ENCODE data around the gene USP36.
A peak's percentile ranks its signal among the peaks of the same experiment; 100 is the strongest.
"Not testable (repeated sequence)": the region's sequence is repeated elsewhere in the genome, so short reads cannot be mapped to it uniquely, and the experiment has no call there.

The USP36 gene

DNA sequence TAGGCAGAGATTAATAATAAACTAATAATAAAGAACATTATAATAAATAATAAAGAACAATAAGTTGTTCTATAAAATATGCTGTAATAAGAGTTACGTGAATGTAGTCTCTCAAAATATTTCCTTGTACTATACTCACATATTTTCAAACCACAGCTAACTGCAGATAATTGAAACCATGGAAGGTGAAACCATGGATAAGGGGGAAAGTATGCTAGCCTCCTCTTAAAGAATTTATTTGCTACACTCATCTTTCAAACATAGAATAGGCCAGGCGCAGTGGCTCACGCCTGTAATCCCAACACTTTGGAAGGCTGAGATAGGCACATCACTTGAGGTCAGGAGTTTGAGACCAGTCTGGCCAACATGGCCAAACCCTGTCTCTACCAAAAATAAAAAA lies 77.1 kb downstream of the USP36 start:
- DNase-seq, result peak; percentile 82

GRCh38 chr17:78761789-78762406 lies 78.7 kb downstream of the USP36 start:
- no peak for DNase-seq

DNA sequence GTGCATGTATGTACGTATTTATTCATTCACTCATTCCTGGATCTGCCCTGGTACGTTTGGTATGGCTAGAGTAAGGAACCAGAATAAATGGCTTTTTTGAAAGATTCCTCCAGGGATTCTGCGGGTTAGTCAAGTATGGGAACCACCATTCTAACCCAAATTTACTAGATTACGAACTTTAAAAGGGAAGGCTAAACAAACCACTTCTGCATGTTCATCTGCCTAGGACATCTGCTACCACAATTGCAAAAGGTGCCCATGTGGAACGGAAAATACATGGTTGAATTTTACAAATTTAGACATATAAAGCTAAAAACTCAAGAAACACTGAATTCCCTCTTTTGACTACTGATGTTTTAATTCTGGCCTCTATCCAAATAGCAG lies 80.7 kb downstream of the USP36 start:
- no peak for DNase-seq

DNA sequence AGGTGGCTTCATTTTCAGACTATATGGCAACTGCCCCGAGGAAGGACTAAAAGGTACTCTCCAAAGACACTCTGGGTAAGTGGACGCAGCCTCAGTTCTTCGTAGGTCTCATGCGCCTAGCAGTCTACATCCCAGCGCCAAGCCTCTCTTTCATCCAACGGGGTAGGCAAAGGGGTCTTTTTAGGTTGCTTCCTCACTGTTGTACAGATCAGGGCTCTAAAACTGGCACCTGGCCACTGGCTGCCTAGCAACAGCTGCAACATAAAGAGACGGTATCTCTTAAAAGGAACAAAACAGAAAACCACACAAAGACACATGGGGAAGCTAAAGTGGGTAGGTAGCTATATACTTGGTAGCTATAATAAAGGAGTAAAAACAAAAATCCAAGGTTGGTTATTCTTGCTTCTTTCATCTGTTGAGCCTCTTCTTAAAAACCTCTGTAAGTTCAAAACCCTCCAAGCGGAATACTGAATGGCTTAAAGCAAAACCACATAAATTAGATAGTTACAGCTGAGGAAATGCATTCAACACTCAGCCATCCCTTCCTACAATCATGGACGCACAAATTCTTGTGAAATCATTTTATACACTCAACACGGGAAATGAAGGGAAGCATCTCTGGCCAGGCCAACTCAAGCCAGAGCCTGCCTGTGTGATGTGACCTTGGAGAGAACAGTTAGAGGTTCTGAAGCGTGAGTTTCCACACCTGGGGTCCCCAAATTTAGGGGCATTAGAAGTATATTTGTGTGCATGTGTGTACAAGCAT lies 81.2 kb downstream of the USP36 start:
- peak; percentile 60 for DNase-seq

GRCh38 chr17:78753316-78754250 lies 87.0 kb downstream of the USP36 start:
- no peak for DNase-seq

DNA sequence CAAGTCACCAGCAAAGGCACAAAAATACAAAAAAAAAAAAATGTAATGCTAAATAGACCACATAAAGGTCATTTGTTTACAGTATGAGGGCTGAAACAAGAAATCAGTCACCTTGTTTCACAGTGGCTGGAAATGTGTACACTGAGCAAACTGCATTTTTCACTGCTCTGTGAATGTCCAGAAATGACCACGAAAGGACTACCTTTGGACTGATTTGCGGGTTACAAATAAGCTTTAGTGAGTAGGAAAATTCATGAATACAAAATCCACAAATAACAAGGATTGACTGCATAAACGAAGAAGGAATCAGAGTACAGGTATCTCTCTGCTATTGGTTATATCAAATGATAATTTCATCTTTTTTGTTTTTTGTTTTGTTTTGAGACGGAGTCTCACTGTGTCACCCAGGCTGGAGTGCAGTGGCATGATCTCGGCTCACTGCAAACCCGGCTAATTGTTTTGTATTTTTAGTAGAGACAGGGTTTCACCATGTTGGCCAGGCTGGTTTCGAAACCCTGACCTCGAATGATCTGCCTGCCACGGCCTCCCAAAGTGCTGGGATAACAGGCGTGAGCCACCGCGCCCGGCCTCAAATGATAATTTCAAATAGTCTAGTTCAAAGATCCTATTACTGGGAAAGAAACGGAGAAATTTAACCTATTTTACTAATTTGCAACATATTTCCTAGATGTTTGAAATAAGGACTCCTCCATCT lies 89.0 kb downstream of the USP36 start:
- DNase-seq, result no peak

DNA sequence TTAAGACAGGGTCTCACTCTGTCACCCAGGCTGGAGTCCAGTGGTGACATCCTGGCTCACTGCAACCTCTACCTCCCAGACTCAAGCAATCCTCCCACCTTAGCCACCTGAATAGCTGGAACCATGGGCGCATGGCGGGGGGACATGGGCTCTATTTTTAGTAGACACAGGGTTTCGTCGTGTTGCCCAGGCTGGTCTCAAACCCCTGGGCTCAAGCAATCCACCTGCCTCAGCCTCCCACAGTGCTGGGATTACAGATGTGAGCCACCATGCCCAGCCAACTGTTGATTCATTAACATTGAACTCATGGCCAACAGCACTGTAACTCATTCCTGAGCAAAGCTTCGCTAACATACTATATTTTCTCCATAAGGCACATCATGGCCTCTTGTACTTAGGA lies 89.6 kb downstream of the USP36 start:
- DNase-seq, result not testable (repeated sequence)

GRCh38 chr17:78748730-78749317 lies 91.8 kb downstream of the USP36 start:
- peak; percentile 42 for DNase-seq

GRCh38 chr17:78748048-78748729 lies 92.4 kb downstream of the USP36 start:
- no peak for DNase-seq

GRCh38 chr17:78747488-78747887 lies 93.1 kb downstream of the USP36 start:
- no peak for DNase-seq

DNA sequence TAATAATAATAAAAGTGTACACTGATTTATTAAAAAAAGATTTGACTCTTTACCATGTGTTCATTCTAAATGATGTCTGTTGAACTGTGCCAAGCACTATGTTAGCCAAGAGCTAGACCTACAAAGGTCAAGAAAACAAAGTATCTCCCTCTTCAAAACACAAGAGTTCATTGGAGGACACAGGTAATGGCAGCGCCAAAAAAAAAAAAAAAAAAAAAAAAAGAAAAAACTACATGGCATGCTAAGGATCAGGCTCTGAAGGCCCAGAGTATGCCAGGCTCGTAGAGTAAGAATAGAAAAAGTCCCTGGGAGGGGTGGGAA lies 93.7 kb downstream of the USP36 start:
- no peak for DNase-seq

DNA sequence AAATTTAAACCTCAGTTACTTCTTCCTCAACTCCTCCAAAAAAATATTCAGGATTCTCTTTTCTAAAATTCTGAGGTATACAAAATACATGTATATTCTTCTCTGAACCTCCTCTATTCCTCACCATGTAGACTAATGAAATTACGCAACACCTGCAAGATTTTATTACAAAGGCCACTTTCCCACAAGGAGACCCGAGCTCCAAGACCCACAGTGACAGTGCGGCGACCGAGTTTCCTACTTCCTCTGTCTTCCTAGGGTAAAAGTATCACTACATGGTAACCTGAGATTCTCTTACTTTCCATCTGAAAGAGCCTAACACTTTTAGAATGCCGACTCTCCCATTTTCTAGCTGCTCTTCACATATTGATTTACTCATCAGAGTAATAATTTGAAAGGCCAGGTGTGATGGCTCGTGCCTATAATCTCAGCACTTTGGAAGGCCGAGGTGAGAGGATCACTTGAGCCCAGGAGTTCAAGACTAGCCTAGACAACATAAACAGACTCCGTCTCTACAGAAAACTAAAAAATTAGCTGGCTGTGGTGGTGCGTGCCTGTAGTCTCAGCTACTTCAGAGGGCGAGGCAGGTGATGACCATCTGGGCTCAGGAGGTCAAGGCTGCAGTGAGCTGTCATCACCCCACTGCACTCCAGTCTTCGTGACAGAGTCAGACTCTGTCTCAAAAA lies 94.2 kb downstream of the USP36 start:
- no peak for DNase-seq
